ENCODE measurements around the gene NADK. TPM values are rescaled to one million over a fixed set of nuclear protein-coding genes. Genes with fewer than 3 reads are reported as not detected.

The NADK gene
- polyA plus RNA-seq, 1 donor (not counting 4 experiments of a cell fraction or from before 2014, with no cell fraction given): 54.8 TPM

DNA sequence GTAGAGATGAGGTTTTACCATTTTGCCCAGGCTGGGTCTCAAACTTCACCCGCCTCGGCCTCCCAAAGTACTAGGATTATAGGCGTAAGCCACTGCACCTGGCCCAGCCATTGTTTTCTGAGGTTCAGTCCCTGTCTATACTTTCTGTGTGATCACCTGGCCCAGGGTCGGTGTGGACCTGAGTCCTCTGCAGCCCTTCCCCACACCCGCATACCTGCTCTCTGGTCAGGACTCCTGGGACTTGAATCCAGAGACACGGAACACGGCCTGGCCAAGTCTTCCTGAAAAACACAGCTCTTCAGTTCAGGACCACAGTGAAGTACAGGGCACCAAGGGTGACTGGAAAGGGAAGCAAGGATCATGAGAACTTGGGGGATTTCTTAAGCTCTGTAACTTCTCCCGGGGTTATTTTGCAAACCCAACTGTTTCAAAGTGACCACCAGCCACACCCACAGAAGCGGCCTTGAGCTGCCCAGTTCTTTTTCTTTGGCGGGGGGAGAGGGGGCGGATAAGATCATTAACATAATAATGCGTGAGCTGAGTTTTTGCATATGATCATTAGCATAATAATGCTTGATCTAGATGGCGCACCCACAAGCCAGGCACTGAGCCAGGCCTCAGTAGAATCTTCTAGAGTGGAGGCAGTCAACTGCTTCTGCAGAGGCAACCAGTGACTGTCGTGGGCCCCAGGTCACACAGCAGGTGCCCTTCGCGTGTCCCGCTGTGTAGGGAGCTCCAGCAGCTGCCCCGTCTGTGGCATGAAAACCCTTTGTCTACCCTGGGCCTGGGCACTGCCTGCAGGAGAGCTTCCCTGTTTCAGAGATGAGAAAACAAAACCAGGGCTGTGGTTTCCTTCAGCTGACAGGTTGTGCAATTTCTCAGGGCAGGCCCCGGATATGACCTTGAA is 1.7 kb upstream of the NADK start:
- Histone ChIP-seq H3K36me3 (ENCODE audit: control insufficient read depth in 2 of 2, extremely low read depth in 1 of 2, insufficient read depth in 2 of 2, low read length in 2 of 2) (peaks cover 2 to 8% of the 10 kb centered on the region in 2 experiments), H3K9ac (ENCODE audit: control insufficient read depth, extremely low read depth, insufficient read depth, low read length) (no peak overlapping the region), H3K27ac (ENCODE audit: control insufficient read depth, insufficient read depth, low read length) (no peak overlapping the region), H3K27me3 (ENCODE audit: control insufficient read depth, extremely low read depth, insufficient read depth, low read length) (no peaks in the 10 kb centered on the region), H4K20me1 (ENCODE audit: control insufficient read depth, extremely low read depth, insufficient read depth, low read length) (peaks cover 9% of the 10 kb centered on the region), H3K9me1 (ENCODE audit: control insufficient read depth, extremely low read depth, insufficient read depth, low read length) (no peaks in the 10 kb centered on the region), H2AFZ (ENCODE audit: control insufficient read depth, low read length) (no peak overlapping the region), H3K4me2 (ENCODE audit: control insufficient read depth, extremely low read depth, insufficient read depth, low read depth, low read length) (no peak overlapping the region), H3K4me1 (ENCODE audit: control insufficient read depth, extremely low read depth, insufficient read depth, low read length) (peaks cover 48% of the 10 kb centered on the region), H3K79me2 (ENCODE audit: control insufficient read depth, insufficient read depth, low read length) (peaks cover 30% of the 10 kb centered on the region), H3K4me3 (ENCODE audit: control insufficient read depth in 2 of 3, extremely low read depth in 1 of 3, insufficient read depth in 2 of 3, low read depth in 1 of 3, low read length in 3 of 3) (no peak overlapping the region), H3K9me3 (ENCODE audit: control insufficient read depth, low read depth, low read length) (no peaks in the 10 kb centered on the region)
- DNase-seq (ENCODE audit: low read depth, low spot score) (no peak), FAIRE-seq (no peak)
- dilution Hi-C loops (cut with MboI; ENCODE audit: extremely low pct_ligation_motif_present, low sequenced_read_pairs): no loop called here
- no peak for TF ChIP-seq CTCF (optimal IDR thresholded peaks at IDR 0.05 in 1 of 3, IDR thresholded peaks at IDR 0.05 in 1 of 3, conservative IDR thresholded peaks at IDR 0.05 in 1 of 3; ENCODE audit: extremely low read depth in 1 of 3, insufficient read depth in 2 of 3, low read length in 3 of 3)
- no peak for TF ChIP-seq EZH2 (IDR thresholded peaks at IDR 0.05; ENCODE audit: low read length)

GRCh38 chr1:1779320-1779675 is 1.0 kb upstream of the NADK start:
- H3K9me1 ChIP-seq (ENCODE audit: control insufficient read depth, extremely low read depth, insufficient read depth, low read length): no peaks in the 10 kb centered on the region
- dilution Hi-C loops (cut with MboI; ENCODE audit: extremely low pct_ligation_motif_present, low sequenced_read_pairs): no loop called here
- H3K9me3 ChIP-seq (ENCODE audit: control insufficient read depth, low read depth, low read length): no peaks in the 10 kb centered on the region
- no peaks in the 10 kb centered on the region for H3K27me3 ChIP-seq (ENCODE audit: control insufficient read depth, extremely low read depth, insufficient read depth, low read length)
- H3K36me3 ChIP-seq (ENCODE audit: control insufficient read depth in 2 of 2, extremely low read depth in 1 of 2, insufficient read depth in 2 of 2, low read length in 2 of 2): peaks cover 0 to 7% of the 10 kb centered on the region in 2 experiments
- DNase-seq (ENCODE audit: low read depth, low spot score): no peak
- peaks cover 9% of the 10 kb centered on the region for H4K20me1 ChIP-seq (ENCODE audit: control insufficient read depth, extremely low read depth, insufficient read depth, low read length)
- TF ChIP-seq EZH2 (IDR thresholded peaks at IDR 0.05; ENCODE audit: low read length): no peak
- peak in 1 of 3 experiments; percentile 5 for TF ChIP-seq CTCF (optimal IDR thresholded peaks at IDR 0.05 in 1 of 3, IDR thresholded peaks at IDR 0.05 in 1 of 3, conservative IDR thresholded peaks at IDR 0.05 in 1 of 3; ENCODE audit: extremely low read depth in 1 of 3, insufficient read depth in 2 of 3, low read length in 3 of 3)
- peaks cover 44% of the 10 kb centered on the region for H3K4me1 ChIP-seq (ENCODE audit: control insufficient read depth, extremely low read depth, insufficient read depth, low read length)
- peak overlapping the region in 2 of 3 experiments; percentile 58 to 91 for H3K4me3 ChIP-seq (ENCODE audit: control insufficient read depth in 2 of 3, extremely low read depth in 1 of 3, insufficient read depth in 2 of 3, low read depth in 1 of 3, low read length in 3 of 3)
- peak overlapping the region; percentile 92 for H3K4me2 ChIP-seq (ENCODE audit: control insufficient read depth, extremely low read depth, insufficient read depth, low read depth, low read length)
- peak overlapping the region; percentile 58 for H3K27ac ChIP-seq (ENCODE audit: control insufficient read depth, insufficient read depth, low read length)
- H3K79me2 ChIP-seq (ENCODE audit: control insufficient read depth, insufficient read depth, low read length): peaks cover 37% of the 10 kb centered on the region
- no peak for FAIRE-seq
- no peak overlapping the region for H2AFZ ChIP-seq (ENCODE audit: control insufficient read depth, low read length)
- H3K9ac ChIP-seq (ENCODE audit: control insufficient read depth, extremely low read depth, insufficient read depth, low read length): peak overlapping the region; percentile 92
